ENCODE results near the gene DISC1. TPM values are rescaled to one million over a fixed set of nuclear protein-coding genes. Genes with fewer than 3 reads are reported as not detected.

Gene DISC1
- total and polyA plus RNA-seq, 2 of the 13 experiments (the other 11 are each of a cell fraction or from before 2014, with no cell fraction given), result 4.2 to 4.6 TPM

GRCh38 chr1:231953660-231954059, 327.1 kb downstream of the DISC1 start (continued):
- TF ChIP-seq ZNF318 (CRISPR knock-in tag; IDR thresholded peaks at IDR 0.05) (no peak), ZNF350 (CRISPR knock-in tag; IDR thresholded peaks at IDR 0.05; ENCODE audit: borderline replicate concordance, low read depth) (no peak), ZNF451 (CRISPR knock-in tag; IDR thresholded peaks at IDR 0.05) (no peak), ZNF101 (CRISPR knock-in tag; IDR thresholded peaks at IDR 0.05; ENCODE audit: borderline replicate concordance, low read depth) (no peak), ZFY (CRISPR knock-in tag; IDR thresholded peaks at IDR 0.05) (no peak), ZNF550 (CRISPR knock-in tag; IDR thresholded peaks at IDR 0.05; ENCODE audit: borderline replicate concordance) (no peak), TMF1 (CRISPR knock-in tag; IDR thresholded peaks at IDR 0.05; ENCODE audit: low read depth) (no peak)
